Measurements from ENCODE around the gene PODXL2. TPM values are rescaled to one million over a fixed set of nuclear protein-coding genes. Genes with fewer than 3 reads are reported as not detected.
A peak's percentile ranks its signal among the peaks of the same experiment; 100 is the strongest.

PODXL2 gene
- total RNA-seq, 1 experiment from 2014 or later: 5.7 TPM

DNA sequence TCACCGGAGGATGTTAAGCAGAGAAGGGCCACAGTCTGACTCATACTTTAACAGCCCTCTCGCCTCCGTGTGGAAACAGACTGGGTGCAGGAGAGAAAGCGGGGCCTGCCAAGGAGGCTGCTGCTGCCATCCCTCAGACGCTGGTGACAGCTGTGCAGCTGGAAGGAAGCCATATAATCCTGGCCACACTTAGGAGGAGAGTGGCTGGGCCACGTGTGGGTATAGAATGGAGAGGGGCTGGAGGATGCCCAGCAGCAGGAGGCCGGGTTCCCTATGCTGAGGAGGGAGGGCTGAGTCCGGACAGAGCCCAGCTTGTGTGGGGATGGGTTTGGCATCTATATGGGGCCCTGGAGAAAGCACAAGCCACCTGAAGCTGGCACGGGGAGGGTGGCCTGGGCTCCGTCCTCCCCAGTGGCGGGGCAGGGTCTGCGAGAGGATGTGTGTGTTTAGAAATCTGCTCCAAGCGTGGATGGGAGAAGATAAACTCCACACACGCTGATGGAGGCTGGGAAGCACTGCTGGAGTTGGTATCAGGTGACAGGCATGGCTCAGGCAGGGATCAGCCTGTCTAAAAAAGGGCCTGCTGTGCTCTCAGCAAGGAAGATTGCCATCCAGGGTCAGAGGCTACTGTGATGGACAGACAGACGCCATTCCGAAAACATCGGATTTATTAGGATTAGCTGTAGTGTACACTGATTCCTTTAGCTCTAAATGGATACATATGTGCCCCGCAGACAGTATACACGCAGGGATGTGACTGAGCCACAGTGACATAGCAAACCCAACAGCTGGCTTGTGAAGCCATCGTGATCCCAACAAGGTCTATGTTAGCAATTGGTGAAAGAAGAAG lies 59.7 kb downstream of the PODXL2 start:
- Histone ChIP-seq H3K4me3 (replicated peaks in 1 of 2; ENCODE audit: low read depth in 1 of 2, low read length in 2 of 2) (no peak overlapping the region), H3K27ac (ENCODE audit: low read depth, low read length) (no peak overlapping the region), H4K20me1 (ENCODE audit: insufficient read depth) (no peaks in the 10 kb centered on the region), H2AFZ (ENCODE audit: low read depth, low read length, poor library complexity, severe bottlenecking) (no peak overlapping the region), H3K4me1 (ENCODE audit: control insufficient read depth in 1 of 2, insufficient read depth in 2 of 2, low read length in 2 of 2) (peaks cover 13 to 36% of the 10 kb centered on the region in 2 experiments), H3K4me2 (ENCODE audit: low read length) (no peak overlapping the region), H3K9ac (ENCODE audit: low read length) (0 out of 2 replicates have a peak overlapping the region, but pooled peaks have one; percentile 49), H3K36me3 (ENCODE audit: control insufficient read depth in 1 of 2, insufficient read depth in 2 of 2, low read length in 2 of 2) (no peaks in the 10 kb centered on the region), H3K27me3 (ENCODE audit: insufficient read depth, low read length) (no peaks in the 10 kb centered on the region), H3K9me2 (ENCODE audit: insufficient read depth) (no peaks in the 10 kb centered on the region), H3K79me2 (ENCODE audit: insufficient read depth, low read length) (no peaks in the 10 kb centered on the region), H3K9me3 (ENCODE audit: control insufficient read depth in 1 of 2, insufficient read depth in 1 of 2, low read depth in 1 of 2, low read length in 2 of 2) (no peaks in the 10 kb centered on the region)
- no peak for DNase-seq (ENCODE audit: low read depth, low spot score)
- CTCF ChIA-PET: interaction anchor here (1.5 kb wide), 1 partner anchor 144 kb away, joined by 3 read pairs; no protein-coding TSS in a partner anchor
- POLR2A ChIA-PET: no interaction called here
- ATAC-seq: no peak
- no TSS peak for BruUV-seq (replicated peaks)
- RAD21 ChIA-PET (ENCODE audit: low non-redundant PET in 1 of 2, low total read pairs in 2 of 2, uncharacterized antibody in 2 of 2, unreplicated experiment in 2 of 2): no interaction called here
- intact Hi-C loops (cut with micrococcal nuclease): no loop called here
- TF ChIP-seq EZH2 (IDR thresholded peaks at IDR 0.05) (no peak), CBX3 (IDR thresholded peaks at IDR 0.05; ENCODE audit: low read depth) (no peak), JUND (IDR thresholded peaks at IDR 0.05) (no peak), REST (IDR thresholded peaks at IDR 0.05; ENCODE audit: low read depth) (no peak), SIN3A (IDR thresholded peaks at IDR 0.05; ENCODE audit: low read depth) (no peak), TCF7L2 (IDR thresholded peaks at IDR 0.05; ENCODE audit: borderline replicate concordance, extremely low read depth, insufficient read depth, insufficient read length) (no peak), ZFX (IDR thresholded peaks at IDR 0.05) (no peak), POLR2A (IDR thresholded peaks at IDR 0.05; ENCODE audit: borderline replicate concordance, extremely low read depth, insufficient read depth, insufficient read length) (no peak), CTCF (IDR thresholded peaks at IDR 0.05 in 2 of 3, conservative IDR thresholded peaks at IDR 0.05 in 1 of 3; ENCODE audit: borderline replicate concordance in 1 of 3, insufficient read depth in 1 of 3, low read depth in 2 of 3, low read length in 2 of 3) (no peak), FOSL1 (IDR thresholded peaks at IDR 0.05; ENCODE audit: low read depth) (no peak), EZH2phosphoT487 (IDR thresholded peaks at IDR 0.05; ENCODE audit: borderline replicate concordance) (no peak), SRF (IDR thresholded peaks at IDR 0.05; ENCODE audit: low read depth) (no peak), EGR1 (IDR thresholded peaks at IDR 0.05; ENCODE audit: low read depth) (no peak), ZBTB33 (IDR thresholded peaks at IDR 0.05; ENCODE audit: extremely low read depth, insufficient replicate concordance, low read length) (no peak), ATF3 (IDR thresholded peaks at IDR 0.05) (no peak)
- TF ChIP-seq, protein P1, sequence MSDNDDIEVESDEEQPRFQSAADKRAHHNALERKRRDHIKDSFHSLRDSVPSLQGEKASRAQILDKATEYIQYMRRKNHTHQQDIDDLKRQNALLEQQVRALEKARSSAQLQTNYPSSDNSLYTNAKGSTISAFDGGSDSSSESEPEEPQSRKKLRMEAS (IDR thresholded peaks at IDR 0.05): no peak
